ENCODE results near the gene RIC1. TPM values are rescaled to one million over a fixed set of nuclear protein-coding genes. Genes with fewer than 3 reads are reported as not detected.

The RIC1 gene
- total and polyA plus RNA-seq, 2 of the 8 experiments (the other 6 are each of a cell fraction or from before 2014, with no cell fraction given), result 10.7 to 24.5 TPM

- DNase-seq (ENCODE audit: low read depth in 1 of 2, low spot score in 2 of 2), result no peak
- CTCF ChIA-PET (ENCODE audit: partially characterized antibody), result interaction anchor here (0.8 kb wide), 1 partner anchor 9 kb away, joined by 4 read pairs; no protein-coding TSS in a partner anchor
- peaks cover 0 to 72% of the 10 kb centered on the region in 2 experiments; a peak in 2 of 4 replicates for H3K79me2 ChIP-seq (ENCODE audit: control insufficient read depth in 1 of 2, insufficient read depth in 2 of 2, low read length in 2 of 2)
Observed at GRCh38 chr9:5652821-5653220, 23.9 kb downstream of the RIC1 start.

More at GRCh38 chr9:5652821-5653220, 23.9 kb downstream of the RIC1 start:
- H3K4me1 ChIP-seq (replicated peaks in 1 of 4; ENCODE audit: control insufficient read depth in 3 of 4, insufficient read depth in 4 of 4, low read length in 3 of 4), result no peaks in the 10 kb centered on the region; a peak in 1 of 7 replicates
- 93% methylated on average over 1 of the region's 1 CpG; no CpG with 5 or more reads in 1 of the 2 experiments for WGBS, 2 experiments (ENCODE audit: extremely low coverage in 1 of 2, insufficient coverage in 1 of 2, insufficient read length in 1 of 2, insufficient replicate concordance in 2 of 2, low coverage in 1 of 2, low lambda C conversion rate in 2 of 2, missing lambda C conversion rate in 1 of 2)
- H3K14ac ChIP-seq (ENCODE audit: insufficient read length), result no peak overlapping the region
- no peak overlapping the region for H2BK15ac ChIP-seq (ENCODE audit: low read length)
- no peaks in the 10 kb centered on the region; a peak in 2 of 8 replicates for H3K36me3 ChIP-seq (ENCODE audit: control insufficient read depth in 2 of 4, insufficient read depth in 4 of 4, low read length in 3 of 4)
- no peak overlapping the region for H2BK120ac ChIP-seq (replicated peaks; ENCODE audit: low read depth, low read length)
- H2BK12ac ChIP-seq (ENCODE audit: low read depth, low read length), result no peak overlapping the region
- no peak overlapping the region for H3K4me3 ChIP-seq (ENCODE audit: extremely low read depth in 1 of 4, insufficient read depth in 2 of 4, low read depth in 3 of 4, low read length in 4 of 4)
- no peak overlapping the region for H2BK20ac ChIP-seq (ENCODE audit: low read length)
- no peak overlapping the region for H4K91ac ChIP-seq (replicated peaks; ENCODE audit: insufficient read length, low read length)
- no peak overlapping the region for H3K56ac ChIP-seq (replicated peaks; ENCODE audit: insufficient read length, low read depth, low read length)
- no peak overlapping the region for H4K8ac ChIP-seq (ENCODE audit: extremely low read depth, insufficient read depth, low read length)
- H3K23ac ChIP-seq (ENCODE audit: insufficient read length), result no peak overlapping the region
- H3K27ac ChIP-seq (ENCODE audit: low read depth, low read length), result no peak overlapping the region
- no peak overlapping the region for H2AK5ac ChIP-seq (ENCODE audit: low read depth, low read length)
- H3K18ac ChIP-seq (ENCODE audit: extremely low read depth, low read length), result no peak overlapping the region
- H3K4ac ChIP-seq (replicated peaks; ENCODE audit: insufficient read length, low read depth, low read length), result no peak overlapping the region
- H2AFZ ChIP-seq (ENCODE audit: low read length), result no peak overlapping the region
- no peak overlapping the region for H3K4me2 ChIP-seq (ENCODE audit: insufficient read depth in 1 of 2, low read depth in 2 of 2, low read length in 2 of 2)
- FAIRE-seq, result no peak
- TF ChIP-seq CBX8 (IDR thresholded peaks at IDR 0.05; ENCODE audit: borderline replicate concordance, low read depth, low read length), result no peak
- no peak for TF ChIP-seq POLR2AphosphoS5 (IDR thresholded peaks at IDR 0.05; ENCODE audit: low read depth, low read length)
- no peak for TF ChIP-seq CBX5 (IDR thresholded peaks at IDR 0.05; ENCODE audit: low read depth, low read length)
- no peak for TF ChIP-seq USF2 (IDR thresholded peaks at IDR 0.05; ENCODE audit: low read length)
- TF ChIP-seq GTF2F1 (IDR thresholded peaks at IDR 0.05; ENCODE audit: borderline replicate concordance, low read depth, low read length), result no peak
- TF ChIP-seq RFX5 (IDR thresholded peaks at IDR 0.05; ENCODE audit: borderline replicate concordance, low read depth, low read length), result no peak
- no peak for TF ChIP-seq EGR1 (IDR thresholded peaks at IDR 0.05; ENCODE audit: borderline replicate concordance, low read depth, low read length)
- TF ChIP-seq CHD1 (IDR thresholded peaks at IDR 0.05; ENCODE audit: low read depth, low read length), result no peak
- no peaks in the 10 kb centered on the region for H3K23me2 ChIP-seq (ENCODE audit: low read depth, low read length)
- H4K5ac ChIP-seq (ENCODE audit: insufficient read length, low read depth, low read length), result no peak overlapping the region
- POLR2A ChIA-PET (ENCODE audit: partially characterized antibody), result no interaction called here
- H2BK5ac ChIP-seq (ENCODE audit: low read depth, low read length), result no peak overlapping the region
- H3K9me3 ChIP-seq (ENCODE audit: insufficient read depth in 2 of 2, low read depth in 1 of 2, low read length in 1 of 2), result peaks cover 0 to 8% of the 10 kb centered on the region in 2 experiments; a peak in 1 of 4 replicates
- peaks cover 0 to 14% of the 10 kb centered on the region in 2 experiments for H4K20me1 ChIP-seq (replicated peaks in 1 of 2; ENCODE audit: control insufficient read depth in 1 of 2, insufficient read depth in 2 of 2, low read length in 2 of 2)
- H3K9ac ChIP-seq (replicated peaks in 1 of 4; ENCODE audit: extremely low read depth in 1 of 4, low read depth in 3 of 4, low read length in 3 of 4), result no peak overlapping the region
- no peaks in the 10 kb centered on the region for H3K27me3 ChIP-seq (replicated peaks in 1 of 4; ENCODE audit: control insufficient read depth in 3 of 4, extremely low read depth in 1 of 4, insufficient read depth in 3 of 4, low read length in 3 of 4)
- peaks cover 8% of the 10 kb centered on the region for H3K79me1 ChIP-seq (ENCODE audit: low read depth, low read length)
